Choroid plexus epithelial cell (primary cell): ENCODE results near the gene DCBLD2.

Experiments used
- DNase-seq: peaks from one replicate; pipeline ENCODE4 v3.0.0-alpha.2; 2010; ENCODE audit warnings: low read depth
- H3K4me3 ChIP-seq: 2 replicates; pipeline ENCODE4 v1.5.1; 2011; ENCODE audit warnings: low read depth, mild to moderate bottlenecking, control low read depth, low read length, moderate library complexity
- CTCF ChIP-seq: conservative IDR thresholded peaks from 2 replicates; pipeline ENCODE4 v1.5.1; 2011; ENCODE audit warnings: low read depth, mild to moderate bottlenecking, control low read depth, inconsistent platforms, low read length, moderate library complexity

Gene DCBLD2

GRCh38 chr3:98826126-98826525 is 75.4 kb downstream of the DCBLD2 start:
- no peak for DNase-seq
- no peak overlapping the region for H3K4me3 ChIP-seq
- TF ChIP-seq CTCF: no peak

GRCh38 chr3:98824256-98824655 is 77.2 kb downstream of the DCBLD2 start:
- no peak overlapping the region for H3K4me3 ChIP-seq
- TF ChIP-seq CTCF: peak; percentile 31
- DNase-seq: peak; percentile 33

DNA sequence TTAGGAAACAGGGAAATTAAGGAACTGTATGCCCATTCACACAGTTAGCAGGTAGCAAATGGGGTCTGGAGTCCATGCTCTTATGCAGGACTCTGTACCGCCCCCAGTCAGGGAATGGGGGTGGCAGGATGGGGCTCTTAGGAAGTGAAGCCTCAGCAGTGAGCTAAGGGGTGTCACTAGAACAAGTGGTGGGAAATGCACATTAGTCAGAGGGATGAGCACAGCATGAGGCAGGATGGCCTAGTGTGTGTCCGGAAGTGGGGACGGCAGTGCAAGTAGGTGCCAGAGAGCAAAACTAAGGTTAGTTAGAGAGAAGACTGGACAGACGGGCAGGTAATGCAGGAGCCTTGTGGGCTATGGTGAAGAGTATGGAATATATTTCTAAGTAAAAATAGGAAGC is 77.7 kb downstream of the DCBLD2 start:
- H3K4me3 ChIP-seq: no peak overlapping the region
- DNase-seq: peak; percentile 54
- no peak for TF ChIP-seq CTCF

DNA sequence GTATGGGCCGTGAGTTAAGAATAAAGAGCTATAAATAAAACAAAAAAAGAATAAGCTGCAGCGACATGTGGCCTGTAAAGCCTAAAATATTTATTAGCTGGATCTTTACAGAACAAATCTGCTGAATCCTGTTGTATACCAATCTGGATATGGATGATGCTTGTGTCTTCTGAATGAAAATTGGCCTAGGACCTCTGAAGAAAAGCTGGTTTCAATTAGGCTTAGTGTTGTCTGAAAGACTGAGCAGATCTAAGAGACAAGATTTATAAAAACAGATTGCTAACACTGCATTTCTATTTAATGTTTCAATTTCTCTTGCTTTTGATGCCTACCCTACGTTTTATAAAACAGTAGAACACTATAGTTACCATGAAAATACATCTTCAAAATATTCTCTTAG is 80.4 kb downstream of the DCBLD2 start:
- H3K4me3 ChIP-seq: no peak overlapping the region
- no peak for DNase-seq
- no peak for TF ChIP-seq CTCF

DNA sequence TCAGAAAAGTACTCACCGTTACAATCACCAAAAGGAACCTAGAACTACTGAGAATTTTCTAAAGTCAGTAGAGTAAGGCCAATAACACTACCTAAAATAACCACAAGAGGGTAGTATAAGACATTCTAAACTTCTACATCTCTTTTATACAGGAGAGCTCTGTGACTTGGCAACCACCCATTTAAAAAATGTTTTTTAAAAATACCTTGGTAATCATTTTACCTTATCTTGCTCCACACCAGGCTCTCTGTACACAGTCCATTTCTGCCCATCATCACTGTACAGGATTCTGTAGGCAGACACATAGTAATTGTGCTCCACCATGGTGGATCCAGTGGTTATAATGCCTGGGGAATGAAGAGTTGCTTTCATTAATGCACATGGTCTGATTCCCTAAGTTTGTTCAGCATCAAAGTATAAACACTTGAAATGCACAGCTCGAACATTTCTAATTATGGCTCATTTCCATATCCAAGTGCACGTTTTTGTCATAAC is 83.9 kb downstream of the DCBLD2 start:
- TF ChIP-seq CTCF: peak; percentile 50
- no peak overlapping the region for H3K4me3 ChIP-seq
- peak; percentile 79 for DNase-seq

- DNase-seq: peak; percentile 85
- no peak for TF ChIP-seq CTCF
- H3K4me3 ChIP-seq: no peak overlapping the region
Measured at GRCh38 chr3:98814817-98815420, 86.6 kb downstream of the DCBLD2 start.

DNA sequence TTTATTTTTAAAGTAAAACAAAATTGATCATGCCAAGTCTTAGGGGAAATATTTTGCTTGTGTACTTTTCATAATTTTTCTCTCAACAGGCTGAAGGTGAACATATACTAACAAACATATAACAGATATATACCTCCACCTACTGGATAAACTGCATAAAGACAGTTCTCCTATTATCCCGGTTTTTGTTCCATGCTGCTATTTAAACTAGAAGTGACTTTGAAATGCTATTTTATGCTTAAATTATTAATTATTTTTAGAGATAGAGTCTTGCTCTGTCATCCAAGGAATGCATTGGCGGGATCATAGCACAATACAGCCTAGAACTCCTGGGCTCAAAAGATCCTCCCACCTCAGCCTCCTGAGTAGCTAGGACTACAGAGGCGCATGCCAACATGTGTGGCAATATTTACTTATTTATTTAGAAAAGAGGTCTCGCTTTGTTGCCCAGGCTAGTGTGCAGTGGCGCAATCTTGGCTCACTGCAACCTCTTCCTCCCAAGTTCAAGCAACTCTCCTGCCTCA is 88.6 kb downstream of the DCBLD2 start:
- DNase-seq: peak; percentile 72
- no peak overlapping the region for H3K4me3 ChIP-seq
- TF ChIP-seq CTCF: peak; percentile 51
